ENCODE measurements around the gene STX10.
A peak's percentile ranks its signal among the peaks of the same experiment; 100 is the strongest.
"Not testable (repeated sequence)": the region's sequence is repeated elsewhere in the genome, so short reads cannot be mapped to it uniquely, and the experiment has no call there.

The STX10 gene

DNA sequence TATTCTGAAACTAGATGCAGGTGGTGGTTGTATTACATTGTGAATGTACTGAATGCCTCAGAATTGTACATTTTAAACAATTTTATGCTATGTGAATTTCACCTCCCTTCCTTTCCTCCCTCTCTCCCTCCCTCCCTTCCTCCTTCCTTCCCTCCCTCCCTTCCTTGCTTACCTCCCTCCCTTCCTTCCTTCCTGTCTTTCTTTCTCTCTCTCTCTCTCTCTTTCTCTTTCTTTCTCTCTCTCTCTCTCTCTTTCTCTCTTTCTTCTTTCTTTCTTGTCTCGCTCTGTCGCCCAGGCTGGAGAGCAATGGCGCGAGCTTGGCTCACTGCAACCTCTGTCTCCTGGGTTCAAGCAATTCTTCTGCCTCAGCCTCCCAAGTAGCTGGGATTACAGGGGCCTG lies 37.2 kb upstream of the STX10 start:
- no peaks in the 10 kb centered on the region for H3K27me3 Mint-ChIP-seq (ENCODE audit: low read depth)
- no peaks in the 10 kb centered on the region for H3K9me3 Mint-ChIP-seq
- TF ChIP-seq, protein P1, sequence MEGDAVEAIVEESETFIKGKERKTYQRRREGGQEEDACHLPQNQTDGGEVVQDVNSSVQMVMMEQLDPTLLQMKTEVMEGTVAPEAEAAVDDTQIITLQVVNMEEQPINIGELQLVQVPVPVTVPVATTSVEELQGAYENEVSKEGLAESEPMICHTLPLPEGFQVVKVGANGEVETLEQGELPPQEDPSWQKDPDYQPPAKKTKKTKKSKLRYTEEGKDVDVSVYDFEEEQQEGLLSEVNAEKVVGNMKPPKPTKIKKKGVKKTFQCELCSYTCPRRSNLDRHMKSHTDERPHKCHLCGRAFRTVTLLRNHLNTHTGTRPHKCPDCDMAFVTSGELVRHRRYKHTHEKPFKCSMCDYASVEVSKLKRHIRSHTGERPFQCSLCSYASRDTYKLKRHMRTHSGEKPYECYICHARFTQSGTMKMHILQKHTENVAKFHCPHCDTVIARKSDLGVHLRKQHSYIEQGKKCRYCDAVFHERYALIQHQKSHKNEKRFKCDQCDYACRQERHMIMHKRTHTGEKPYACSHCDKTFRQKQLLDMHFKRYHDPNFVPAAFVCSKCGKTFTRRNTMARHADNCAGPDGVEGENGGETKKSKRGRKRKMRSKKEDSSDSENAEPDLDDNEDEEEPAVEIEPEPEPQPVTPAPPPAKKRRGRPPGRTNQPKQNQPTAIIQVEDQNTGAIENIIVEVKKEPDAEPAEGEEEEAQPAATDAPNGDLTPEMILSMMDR (IDR thresholded peaks at IDR 0.05; ENCODE audit: unreplicated experiment in 3 of 3) = no peak
- peaks cover 4% of the 10 kb centered on the region for H3K4me1 Mint-ChIP-seq
- peak overlapping the region in 1 of 3 experiments; percentile 25 for H3K27ac Mint-ChIP-seq
- no peak overlapping the region for H3K4me3 Mint-ChIP-seq
- H3K36me3 Mint-ChIP-seq (ENCODE audit: low read depth) = no peaks in the 10 kb centered on the region

DNA sequence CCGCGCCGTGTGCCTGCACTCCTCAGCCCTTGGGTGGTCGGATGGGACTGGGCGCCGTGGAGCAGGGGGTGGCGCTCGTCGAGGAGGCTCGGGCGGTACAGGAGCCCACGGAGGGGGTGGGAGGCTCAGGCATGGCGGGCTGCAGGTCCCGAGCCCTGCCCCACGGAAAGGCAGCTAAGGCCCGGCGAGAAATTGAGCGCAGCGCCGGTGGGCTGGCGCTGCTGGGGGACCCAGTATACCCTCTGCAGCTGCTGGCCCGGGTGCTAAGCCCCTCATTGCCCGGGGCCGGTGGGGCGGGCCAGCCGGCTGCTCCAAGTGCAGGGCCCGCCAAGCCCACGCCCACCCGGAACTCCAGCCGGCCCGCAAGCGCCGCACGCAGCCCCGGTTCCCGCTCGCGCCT lies 36.5 kb upstream of the STX10 start:
- not testable (repeated sequence) for H3K9me3 Mint-ChIP-seq; H3K36me3 Mint-ChIP-seq (ENCODE audit: low read depth); H3K27me3 Mint-ChIP-seq (ENCODE audit: low read depth); H3K4me3 Mint-ChIP-seq; H3K27ac Mint-ChIP-seq
- H3K4me1 Mint-ChIP-seq = peaks cover 11% of the 10 kb centered on the region

DNA sequence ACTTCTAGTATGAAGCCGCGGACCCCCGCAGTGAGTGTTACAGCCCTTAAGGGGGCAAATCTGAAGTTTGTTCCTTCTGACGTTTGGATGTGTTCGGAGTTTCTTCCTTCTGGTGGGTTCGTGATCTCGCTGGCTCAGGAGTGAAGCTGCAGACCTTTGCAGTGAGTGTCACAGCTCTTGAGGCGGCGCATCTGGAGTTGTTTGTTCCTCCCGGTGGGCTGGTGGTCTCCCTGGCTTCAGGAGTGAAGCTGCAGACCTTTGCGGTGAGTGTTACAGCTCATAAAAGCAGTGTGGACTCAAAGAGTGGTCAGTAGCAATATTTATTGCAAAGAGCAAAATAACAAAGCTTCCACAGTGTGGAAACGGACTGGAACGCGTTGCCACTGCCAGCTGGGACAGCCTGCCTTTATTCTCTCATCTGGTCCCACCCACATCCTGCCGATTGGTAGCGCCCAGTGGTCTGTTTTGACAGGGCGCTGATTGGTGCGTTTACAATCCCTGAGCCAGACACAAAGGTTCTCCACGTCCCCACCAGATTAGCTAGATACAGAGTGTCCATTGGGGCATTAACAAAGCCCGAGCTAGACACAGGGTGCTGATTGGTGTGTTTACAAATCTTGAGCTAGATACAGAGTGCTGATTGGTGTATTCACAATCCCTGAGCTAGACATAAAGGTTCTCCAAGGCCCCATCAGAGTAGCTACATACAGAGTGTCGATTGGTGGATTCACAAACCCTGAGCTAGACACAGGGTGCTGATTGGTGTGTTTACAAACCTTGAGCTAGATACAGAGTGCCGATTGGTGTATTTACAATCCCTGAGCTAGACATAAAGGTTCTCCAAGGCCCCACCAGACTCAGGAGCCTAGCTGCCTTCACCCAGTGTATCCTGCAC lies 35.8 kb upstream of the STX10 start:
- Mint-ChIP-seq H3K4me1 (peaks cover 14% of the 10 kb centered on the region), H3K27ac (peak overlapping the region; percentile 4 to 57 (median 16))
- not testable (repeated sequence) for H3K9me3 Mint-ChIP-seq; H3K4me3 Mint-ChIP-seq; H3K27me3 Mint-ChIP-seq (ENCODE audit: low read depth); H3K36me3 Mint-ChIP-seq (ENCODE audit: low read depth)

DNA sequence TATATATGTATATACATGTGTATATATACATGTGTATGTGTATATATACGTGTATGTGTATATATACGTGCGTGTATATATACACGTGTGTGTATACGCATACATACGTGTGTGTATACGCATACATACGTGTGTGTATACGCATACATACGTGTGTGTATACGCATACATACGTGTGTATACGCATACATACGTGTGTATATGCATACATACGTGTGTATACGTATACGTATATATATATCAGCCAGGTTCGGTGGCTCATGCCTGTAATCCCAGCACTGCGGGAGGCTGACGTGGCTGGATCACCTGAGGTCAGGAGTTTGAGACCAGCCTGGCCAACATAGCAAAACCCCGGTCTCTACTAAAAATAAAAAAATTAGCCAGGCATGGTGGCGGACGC lies 34.8 kb upstream of the STX10 start:
- not testable (repeated sequence) for H3K36me3 Mint-ChIP-seq (ENCODE audit: low read depth); H3K9me3 Mint-ChIP-seq; H3K27me3 Mint-ChIP-seq (ENCODE audit: low read depth); H3K4me3 Mint-ChIP-seq; H3K27ac Mint-ChIP-seq
- peaks cover 19% of the 10 kb centered on the region for H3K4me1 Mint-ChIP-seq

DNA sequence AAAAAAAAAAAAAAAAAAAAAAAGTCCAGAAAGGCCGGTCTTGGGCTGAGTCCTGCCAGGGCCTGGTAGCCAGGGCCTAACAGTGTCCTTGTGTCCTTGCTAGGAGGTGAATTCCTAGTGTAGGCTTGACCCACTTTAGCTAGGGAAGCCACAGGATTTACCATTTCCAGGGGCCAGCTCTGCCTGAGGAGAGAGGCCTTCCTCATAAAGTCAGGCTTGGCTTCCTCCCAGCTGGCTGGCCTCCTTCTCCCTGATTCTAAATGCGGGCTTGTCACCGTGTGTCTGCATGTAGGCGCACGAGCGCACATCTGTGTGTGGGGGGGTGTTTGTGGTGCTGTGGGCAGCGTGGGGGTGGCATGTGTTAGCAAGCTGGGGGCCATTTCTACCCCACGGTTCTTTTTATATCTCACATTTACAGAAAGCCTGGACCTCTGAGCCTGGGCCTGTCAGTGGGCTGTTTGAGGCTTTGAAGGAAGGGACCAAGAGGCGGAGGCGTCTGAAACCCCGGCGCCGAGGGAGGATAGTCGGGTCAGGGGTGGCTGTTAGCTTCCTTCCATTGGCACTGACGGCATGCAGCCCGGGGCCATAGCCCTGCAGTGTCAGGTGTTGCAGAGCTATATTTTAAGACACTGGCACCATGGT lies 31.7 kb upstream of the STX10 start:
- H3K36me3 Mint-ChIP-seq (ENCODE audit: low read depth) = no peaks in the 10 kb centered on the region
- TF ChIP-seq, protein P1 (IDR thresholded peaks at IDR 0.05; ENCODE audit: unreplicated experiment in 3 of 3) = no peak
- peak overlapping the region; percentile 95 to 99 (median 97) for H3K27ac Mint-ChIP-seq
- H3K27me3 Mint-ChIP-seq (ENCODE audit: low read depth) = no peaks in the 10 kb centered on the region
- peaks cover 19% of the 10 kb centered on the region for H3K4me1 Mint-ChIP-seq
- H3K9me3 Mint-ChIP-seq = no peaks in the 10 kb centered on the region
- H3K4me3 Mint-ChIP-seq = peak overlapping the region in 2 of 3 experiments; percentile 19 to 37

DNA sequence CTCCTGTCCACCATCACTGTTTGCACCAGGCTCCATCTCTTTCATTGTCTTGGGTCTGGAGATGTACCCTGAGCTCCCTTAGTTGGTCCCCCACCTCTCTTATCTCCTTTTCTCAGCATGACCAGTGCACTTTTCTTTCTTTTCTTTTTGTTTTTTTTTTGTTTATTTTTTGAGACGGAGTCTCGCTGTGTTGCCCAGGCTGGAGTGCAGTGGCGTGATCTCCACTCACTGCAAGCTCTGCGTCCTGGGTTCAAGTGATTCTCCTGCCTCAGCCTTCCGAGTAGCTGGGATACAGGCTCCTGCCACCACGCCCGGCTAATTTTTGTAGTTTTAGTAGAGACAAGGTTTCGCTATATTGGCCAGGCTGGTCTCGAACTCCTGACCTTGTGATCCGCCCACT lies 28.1 kb upstream of the STX10 start:
- not testable (repeated sequence) for H3K27ac Mint-ChIP-seq

DNA sequence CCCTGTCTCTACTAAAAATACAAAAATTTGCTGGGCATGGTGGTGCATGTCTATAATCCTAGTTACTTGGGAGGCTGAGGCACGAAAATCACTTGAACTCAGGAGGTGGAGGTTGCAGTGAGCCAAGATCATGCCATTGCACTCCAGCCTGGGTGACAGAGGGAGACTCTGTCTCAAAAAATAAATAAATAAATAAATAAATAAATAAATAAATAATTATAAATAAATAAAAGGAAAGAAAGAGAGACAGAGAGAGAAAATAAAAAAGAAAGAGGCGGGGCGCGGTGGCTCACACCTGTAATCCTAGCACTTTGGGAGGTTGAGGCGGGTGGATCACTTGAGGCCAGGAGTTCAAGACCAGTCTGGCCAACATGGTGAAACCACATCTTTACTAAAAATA lies 27.4 kb upstream of the STX10 start:
- H3K27me3 Mint-ChIP-seq (ENCODE audit: low read depth); H3K9me3 Mint-ChIP-seq; H3K4me3 Mint-ChIP-seq; H3K27ac Mint-ChIP-seq; H3K36me3 Mint-ChIP-seq (ENCODE audit: low read depth): not testable (repeated sequence)
- H3K4me1 Mint-ChIP-seq = peaks cover 30% of the 10 kb centered on the region

More for the DNA sequence above, 28.1 kb upstream of the STX10 start:
- not testable (repeated sequence) for H3K4me3 Mint-ChIP-seq; H3K36me3 Mint-ChIP-seq (ENCODE audit: low read depth); H3K9me3 Mint-ChIP-seq; H3K27me3 Mint-ChIP-seq (ENCODE audit: low read depth)
- H3K4me1 Mint-ChIP-seq = peaks cover 23% of the 10 kb centered on the region

DNA sequence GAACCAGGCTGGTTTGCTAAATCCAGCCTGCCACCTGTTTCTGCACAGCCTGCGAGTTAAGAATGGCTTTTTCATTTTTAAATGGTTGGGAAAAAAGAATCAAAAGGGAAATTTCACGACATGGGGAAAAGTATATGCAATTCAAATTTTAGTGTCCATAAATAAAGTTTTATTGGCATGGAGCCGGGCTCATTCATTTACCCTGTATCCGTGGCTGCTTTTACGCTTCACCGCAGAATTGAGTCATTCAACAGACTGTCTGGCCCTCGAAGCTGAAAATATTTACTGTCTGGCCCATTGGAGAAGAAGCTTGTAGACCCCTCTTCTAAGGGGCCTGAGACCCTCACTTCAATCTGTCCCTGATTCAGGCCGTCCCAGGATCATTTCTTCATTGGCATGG lies 26.2 kb upstream of the STX10 start:
- Mint-ChIP-seq H3K36me3 (ENCODE audit: low read depth) (no peaks in the 10 kb centered on the region), H3K9me3 (no peaks in the 10 kb centered on the region), H3K27me3 (ENCODE audit: low read depth) (peaks cover 4% of the 10 kb centered on the region), H3K4me3 (no peak overlapping the region), H3K27ac (peak overlapping the region; percentile 66 to 89 (median 68)), H3K4me1 (peaks cover 28% of the 10 kb centered on the region)
- TF ChIP-seq, protein P1 (IDR thresholded peaks at IDR 0.05; ENCODE audit: unreplicated experiment in 3 of 3) = no peak
